Parathyroid adenoma (tissue), 2 donors: ENCODE results near the gene S100G.
"Not testable (repeated sequence)": the region's sequence is repeated elsewhere in the genome, so short reads cannot be mapped to it uniquely, and the experiment has no call there.

Experiments
- H2AFZ ChIP-seq: fragments of 300-600 bp; sonication (generic); one replicate; pipeline ENCODE4 v1.7.0; 2017; ENCODE audit warnings: antibody characterized with exemption, mild to moderate bottlenecking
- H3K27ac ChIP-seq: fragments of 300-600 bp; sonication (generic); one replicate; pipeline ENCODE4 v1.7.0; 2017
- H3K27me3 ChIP-seq: fragments of 300-600 bp; sonication (generic); one replicate; pipeline ENCODE4 v1.7.0; 2017; ENCODE audit warnings: low read length; ENCODE audit not compliant: control insufficient read depth, insufficient read depth
- H3K36me3 ChIP-seq: fragments of 300-600 bp; sonication (generic); one replicate; pipeline ENCODE4 v1.7.0; 2017; ENCODE audit warnings: low read length; ENCODE audit not compliant: control insufficient read depth, insufficient read depth
- H3K4me1 ChIP-seq: fragments of 300-600 bp; sonication (generic); one replicate; pipeline ENCODE4 v1.7.0; 2017; ENCODE audit warnings: control low read depth
- H3K4me2 ChIP-seq: fragments of 300-600 bp; sonication (generic); one replicate; pipeline ENCODE4 v1.7.0; 2017; ENCODE audit warnings: low read length
- H3K4me3 ChIP-seq: fragments of 300-600 bp; sonication (generic); one replicate; pipeline ENCODE4 v1.7.0; 2017; ENCODE audit warnings: low read depth, low read length
- H3K79me2 ChIP-seq: fragments of 300-600 bp; sonication (generic); one replicate; pipeline ENCODE4 v1.7.0; 2017; ENCODE audit warnings: control low read depth
- H3K9ac ChIP-seq: fragments of 300-600 bp; sonication (generic); one replicate; pipeline ENCODE4 v1.7.0; 2017; ENCODE audit warnings: mild to moderate bottlenecking
- H3K9me3 ChIP-seq: fragments of 300-600 bp; sonication (generic); one replicate; pipeline ENCODE4 v1.7.0; 2017; ENCODE audit warnings: low read length; ENCODE audit not compliant: control insufficient read depth
- TF ChIP-seq, protein P1 (sequence below): fragments of 300-600 bp; sonication (generic); IDR thresholded peaks from one replicate; pipeline ENCODE4 v1.7.0; 2017; ENCODE audit warnings: antibody characterized with exemption, mild to moderate bottlenecking
- donor health status: primary hyperparathyroidism.

Gene S100G

DNA sequence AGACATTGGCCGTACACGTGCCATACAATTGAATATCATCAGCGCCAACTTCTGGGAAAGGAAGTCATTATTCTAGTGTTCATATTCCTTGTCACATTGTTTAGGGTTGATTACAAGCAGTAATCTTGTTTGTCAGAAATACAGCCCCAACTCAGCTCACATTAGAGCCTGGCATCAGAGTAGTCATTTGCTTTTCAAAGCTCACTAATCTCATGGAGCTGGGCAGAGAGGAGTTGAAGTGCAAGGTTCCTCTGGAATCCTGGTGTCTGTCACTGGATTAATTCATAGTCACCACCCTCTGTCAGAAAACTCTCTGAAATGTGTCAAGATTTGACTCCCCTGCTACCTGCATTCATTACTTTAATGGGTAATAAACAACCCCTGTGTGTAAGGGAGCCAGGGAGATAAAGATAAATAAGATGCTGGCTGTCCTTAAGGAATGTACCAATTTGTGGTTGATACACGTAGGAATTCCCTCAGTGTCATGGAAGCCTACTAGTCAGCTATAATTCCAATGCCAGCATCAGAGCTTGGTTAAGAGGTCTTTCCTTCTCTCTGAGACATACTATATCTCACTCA, 43.7 kb upstream of the S100G start:
- Histone ChIP-seq H3K4me1 (peaks cover 3% of the 10 kb centered on the region), H3K9ac (no peak overlapping the region), H3K4me3 (no peak overlapping the region), H2AFZ (no peak overlapping the region), H3K27ac (no peak overlapping the region), H3K36me3 (no peaks in the 10 kb centered on the region), H3K79me2 (no peaks in the 10 kb centered on the region), H3K27me3 (no peaks in the 10 kb centered on the region), H3K4me2 (no peak overlapping the region), H3K9me3 (no peaks in the 10 kb centered on the region)
- TF ChIP-seq, protein P1, sequence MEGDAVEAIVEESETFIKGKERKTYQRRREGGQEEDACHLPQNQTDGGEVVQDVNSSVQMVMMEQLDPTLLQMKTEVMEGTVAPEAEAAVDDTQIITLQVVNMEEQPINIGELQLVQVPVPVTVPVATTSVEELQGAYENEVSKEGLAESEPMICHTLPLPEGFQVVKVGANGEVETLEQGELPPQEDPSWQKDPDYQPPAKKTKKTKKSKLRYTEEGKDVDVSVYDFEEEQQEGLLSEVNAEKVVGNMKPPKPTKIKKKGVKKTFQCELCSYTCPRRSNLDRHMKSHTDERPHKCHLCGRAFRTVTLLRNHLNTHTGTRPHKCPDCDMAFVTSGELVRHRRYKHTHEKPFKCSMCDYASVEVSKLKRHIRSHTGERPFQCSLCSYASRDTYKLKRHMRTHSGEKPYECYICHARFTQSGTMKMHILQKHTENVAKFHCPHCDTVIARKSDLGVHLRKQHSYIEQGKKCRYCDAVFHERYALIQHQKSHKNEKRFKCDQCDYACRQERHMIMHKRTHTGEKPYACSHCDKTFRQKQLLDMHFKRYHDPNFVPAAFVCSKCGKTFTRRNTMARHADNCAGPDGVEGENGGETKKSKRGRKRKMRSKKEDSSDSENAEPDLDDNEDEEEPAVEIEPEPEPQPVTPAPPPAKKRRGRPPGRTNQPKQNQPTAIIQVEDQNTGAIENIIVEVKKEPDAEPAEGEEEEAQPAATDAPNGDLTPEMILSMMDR: no peak

DNA sequence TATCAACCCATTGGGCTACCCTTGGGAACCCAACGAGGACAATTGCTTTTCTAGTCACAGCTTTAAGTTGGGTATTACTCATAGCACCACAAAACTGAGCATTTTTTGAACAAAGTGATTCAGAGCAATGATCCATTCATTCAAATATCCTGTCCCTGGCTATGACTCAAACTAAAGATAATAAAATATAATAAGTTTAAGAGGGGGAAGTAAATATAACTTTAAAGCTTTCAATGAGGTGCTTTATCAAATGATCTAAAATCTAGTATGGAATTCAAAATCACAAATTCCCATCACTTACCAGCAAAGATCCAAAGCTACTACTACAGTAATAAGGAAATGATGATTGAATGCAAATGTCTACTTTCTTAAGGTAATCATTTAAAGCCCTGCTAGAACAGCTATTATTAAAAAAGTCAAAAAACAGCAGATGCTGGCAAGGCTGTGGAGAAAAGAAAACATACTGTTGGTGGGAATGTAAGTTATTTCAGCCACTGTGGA, 39.8 kb upstream of the S100G start:
- H3K9me3 ChIP-seq: no peaks in the 10 kb centered on the region
- no peak overlapping the region for H3K4me2 ChIP-seq
- H3K9ac ChIP-seq: no peak overlapping the region
- no peaks in the 10 kb centered on the region for H3K27me3 ChIP-seq
- H3K4me1 ChIP-seq: peaks cover 3% of the 10 kb centered on the region
- H2AFZ ChIP-seq: no peak overlapping the region
- H3K4me3 ChIP-seq: no peak overlapping the region
- TF ChIP-seq, protein P1: no peak
- H3K36me3 ChIP-seq: no peaks in the 10 kb centered on the region
- H3K27ac ChIP-seq: no peak overlapping the region
- no peaks in the 10 kb centered on the region for H3K79me2 ChIP-seq

DNA sequence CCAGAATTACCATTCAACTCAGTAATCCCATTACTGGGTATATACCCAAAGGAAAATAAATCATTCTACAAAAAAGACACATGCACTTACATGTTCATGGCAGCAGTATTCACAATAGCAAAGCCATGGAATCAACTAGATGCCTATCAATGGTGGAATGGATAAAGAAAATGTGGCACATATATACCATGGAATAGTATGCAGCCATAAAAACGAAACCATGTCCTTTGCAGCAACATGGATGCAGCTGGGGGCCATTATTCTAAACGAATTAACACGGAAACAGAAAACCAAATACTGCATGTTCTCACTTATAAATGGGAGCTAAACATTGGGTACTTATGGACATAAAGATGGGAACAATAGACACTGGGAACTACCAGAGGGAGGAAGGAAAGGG, 39.3 kb upstream of the S100G start:
- not testable (repeated sequence) for H3K79me2 ChIP-seq, H3K9me3 ChIP-seq, H3K4me2 ChIP-seq, H3K4me3 ChIP-seq, H3K9ac ChIP-seq, H3K27me3 ChIP-seq, H2AFZ ChIP-seq, H3K36me3 ChIP-seq, H3K27ac ChIP-seq, H3K4me1 ChIP-seq

DNA sequence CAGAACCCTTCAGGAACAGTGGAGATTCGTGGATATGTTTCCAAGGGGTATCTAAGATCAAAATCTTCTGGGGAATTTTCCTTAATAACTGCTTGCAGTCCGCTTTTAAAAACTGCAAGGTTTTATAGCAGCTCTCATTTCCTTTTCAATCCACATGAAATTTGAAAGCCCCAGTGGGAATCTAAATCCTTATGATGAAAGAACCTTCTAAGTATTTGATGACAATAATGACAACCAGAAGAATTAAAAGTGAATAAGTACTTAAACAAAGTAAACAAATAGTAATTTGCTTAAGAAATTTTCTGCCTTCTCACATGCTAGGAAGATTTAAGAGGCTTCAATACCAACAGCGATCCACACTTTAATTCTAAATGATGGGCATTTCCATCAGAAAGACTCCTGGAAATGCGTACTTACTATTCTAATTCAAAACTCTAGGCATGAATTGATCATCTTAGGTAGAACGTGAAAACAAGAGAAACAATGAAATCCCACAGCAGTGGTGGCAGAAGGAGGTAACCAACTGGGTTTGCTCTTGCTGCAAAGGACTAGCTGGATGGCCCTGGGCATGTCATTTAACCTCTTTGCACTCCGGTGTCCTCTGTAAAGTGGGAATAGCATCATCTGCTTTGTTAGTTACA, 37.6 kb upstream of the S100G start:
- H3K4me3 ChIP-seq: no peak overlapping the region
- no peaks in the 10 kb centered on the region for H3K79me2 ChIP-seq
- no peak overlapping the region for H3K9ac ChIP-seq
- peaks cover under 1% of the 10 kb centered on the region for H3K4me1 ChIP-seq
- H3K27ac ChIP-seq: no peak overlapping the region
- H3K4me2 ChIP-seq: no peak overlapping the region
- H3K27me3 ChIP-seq: no peaks in the 10 kb centered on the region
- H3K9me3 ChIP-seq: no peaks in the 10 kb centered on the region
- TF ChIP-seq, protein P1: no peak
- no peak overlapping the region for H2AFZ ChIP-seq
- no peaks in the 10 kb centered on the region for H3K36me3 ChIP-seq

DNA sequence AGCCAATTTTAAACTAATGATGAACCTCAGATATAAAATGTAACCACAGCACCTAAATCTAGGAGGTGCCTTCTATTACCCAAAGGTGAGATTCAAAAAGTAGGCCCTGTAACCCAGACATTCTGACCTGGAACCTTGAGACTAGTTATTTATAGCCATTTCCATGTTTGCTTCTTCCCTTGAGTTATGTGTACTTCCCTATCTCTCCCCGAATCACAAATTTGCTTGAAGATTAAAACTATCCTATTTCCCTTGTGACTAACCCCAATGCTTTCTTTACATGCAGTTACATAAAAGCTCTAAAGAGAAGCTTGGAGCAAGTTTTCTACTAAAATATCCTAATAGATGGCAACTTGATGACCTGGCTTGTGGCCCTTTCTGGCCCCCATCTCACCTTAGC, 32.6 kb upstream of the S100G start:
- TF ChIP-seq, protein P1: no peak
- no peak overlapping the region for H3K4me3 ChIP-seq
- H3K27ac ChIP-seq: peak overlapping the region; percentile 42
- no peaks in the 10 kb centered on the region for H3K36me3 ChIP-seq
- H3K9me3 ChIP-seq: no peaks in the 10 kb centered on the region
- no peak overlapping the region for H3K4me2 ChIP-seq
- no peak overlapping the region for H2AFZ ChIP-seq
- H3K27me3 ChIP-seq: no peaks in the 10 kb centered on the region
- no peaks in the 10 kb centered on the region for H3K4me1 ChIP-seq
- no peaks in the 10 kb centered on the region for H3K79me2 ChIP-seq
- H3K9ac ChIP-seq: no peak overlapping the region
